Activated T-helper 1 cell treated with anti-CD3 and anti-CD28 coated beads, Interleukin-2, amount 50 U/mL, for 16 hours (primary cell): Measurements from ENCODE around the gene PRIM2.
"Not testable (repeated sequence)": the region's sequence is repeated elsewhere in the genome, so short reads cannot be mapped to it uniquely, and the experiment has no call there.

ENCODE experiments used
- DNase-seq, 2 donors: peaks; one replicate each; pipeline ENCODE4 v3.0.0-alpha.2; 2020; ENCODE audit warnings: low read depth in 1 of 2, low spot score in 1 of 2

The PRIM2 gene

DNA sequence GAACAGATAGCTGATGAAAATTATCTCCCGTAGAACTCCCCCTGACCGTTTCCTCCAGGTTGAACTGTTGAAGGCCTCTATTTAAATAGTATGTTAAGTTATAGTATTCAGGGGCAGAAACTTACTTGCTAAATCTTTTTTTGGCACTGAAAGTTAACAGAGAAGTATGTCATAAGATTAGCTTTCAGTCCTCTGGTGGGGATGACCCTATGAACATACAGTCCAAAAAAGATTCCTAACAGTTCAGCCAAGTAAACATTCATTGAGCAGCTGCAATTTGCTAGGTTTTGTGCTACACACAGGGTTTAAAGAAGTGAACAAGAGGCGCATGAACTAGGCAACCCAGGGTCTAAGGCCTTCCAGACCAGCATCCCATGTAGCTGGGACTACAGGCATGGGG lies 264.2 kb downstream of the PRIM2 start:
- DNase-seq, result not testable (repeated sequence)

DNA sequence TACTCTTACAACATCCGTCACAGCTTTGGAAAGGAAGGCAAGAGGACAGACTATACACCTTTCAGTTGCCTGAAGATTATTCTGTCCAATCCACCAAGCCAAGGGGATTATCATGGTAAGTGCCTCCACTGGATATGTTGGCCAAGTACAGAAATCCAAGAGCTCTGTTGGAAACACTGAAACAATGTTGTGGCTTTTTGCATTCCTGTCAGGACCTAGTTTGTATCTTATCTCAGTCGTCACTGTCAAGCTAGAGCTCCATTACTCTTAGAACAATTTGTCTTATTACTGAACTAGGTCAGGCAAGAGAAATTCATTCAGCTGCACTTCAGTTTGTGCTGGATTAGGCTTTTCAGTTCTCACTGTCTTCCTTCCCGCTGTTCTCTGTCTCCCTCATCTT lies 283.7 kb downstream of the PRIM2 start:
- not testable (repeated sequence) for DNase-seq

GRCh38 chr6:57605303-57605702 lies 287.9 kb downstream of the PRIM2 start:
- DNase-seq, result not testable (repeated sequence)

GRCh38 chr6:57606331-57606730 lies 288.9 kb downstream of the PRIM2 start:
- not testable (repeated sequence) for DNase-seq

GRCh38 chr6:57610612-57611011 lies 293.2 kb downstream of the PRIM2 start:
- not testable (repeated sequence) for DNase-seq

DNA sequence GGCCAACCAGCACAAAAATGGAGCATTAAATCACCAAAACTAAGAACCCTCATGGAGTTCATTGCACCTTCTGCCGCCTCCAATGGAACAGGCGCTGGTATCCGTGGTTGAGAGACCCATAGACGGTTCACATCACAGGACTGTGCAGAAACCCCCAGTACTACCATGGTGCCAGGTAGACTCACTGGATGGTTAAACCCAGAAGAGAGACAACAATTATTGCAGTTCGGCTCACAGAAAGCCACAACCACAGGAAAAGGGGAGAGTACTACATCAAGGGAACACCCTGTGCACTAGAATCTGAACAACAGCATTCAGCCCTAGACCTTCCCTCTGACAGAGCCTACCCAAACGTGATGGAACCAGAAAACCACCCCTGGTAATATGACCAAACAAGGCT lies 301.5 kb downstream of the PRIM2 start:
- not testable (repeated sequence) for DNase-seq

GRCh38 chr6:57631773-57632172 lies 314.3 kb downstream of the PRIM2 start:
- not testable (repeated sequence) for DNase-seq

- not testable (repeated sequence) for DNase-seq
These were observed 341.1 kb downstream of the PRIM2 start for GRCh38 chr6:57658526-57658925.

DNA sequence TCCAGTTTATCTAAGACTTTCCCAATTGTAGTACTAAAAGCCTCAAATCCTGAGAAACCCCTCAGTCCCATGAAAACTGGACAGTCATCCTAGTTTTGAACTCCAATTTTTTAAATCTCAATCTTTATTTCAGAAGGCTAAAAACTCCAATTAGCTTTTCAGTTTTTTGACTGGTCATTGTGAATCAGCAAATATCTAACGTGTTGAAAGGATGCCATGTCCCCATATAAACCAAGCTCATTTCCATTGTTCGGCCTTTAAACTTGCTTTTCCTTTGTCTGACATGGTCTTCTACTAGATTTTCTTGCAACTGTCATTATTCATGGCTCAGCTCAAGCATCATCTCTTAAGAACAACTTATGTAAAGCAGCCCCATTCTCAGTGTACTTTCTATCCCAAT lies 342.4 kb downstream of the PRIM2 start:
- not testable (repeated sequence) for DNase-seq

DNA sequence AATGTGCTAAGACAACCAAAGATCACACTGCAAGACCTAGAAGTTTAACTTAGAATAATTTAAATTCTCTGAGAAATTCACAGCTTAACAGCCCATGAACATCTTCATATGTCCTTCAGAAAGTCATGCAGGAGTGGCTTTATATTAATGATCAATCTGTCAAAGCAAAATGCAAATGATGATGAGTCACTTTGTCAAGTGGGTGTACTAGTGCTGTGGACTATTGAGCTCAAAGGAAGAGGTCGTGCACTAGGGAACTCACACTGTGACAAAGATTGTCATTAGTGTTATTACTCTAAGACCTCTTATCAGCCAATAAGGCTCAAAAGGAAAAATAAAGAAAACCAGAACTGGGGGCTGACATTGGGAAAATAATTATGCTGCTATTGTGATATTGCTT lies 343.5 kb downstream of the PRIM2 start:
- not testable (repeated sequence) for DNase-seq

GRCh38 chr6:57668108-57668507 lies 350.7 kb downstream of the PRIM2 start:
- DNase-seq, result not testable (repeated sequence)

DNA sequence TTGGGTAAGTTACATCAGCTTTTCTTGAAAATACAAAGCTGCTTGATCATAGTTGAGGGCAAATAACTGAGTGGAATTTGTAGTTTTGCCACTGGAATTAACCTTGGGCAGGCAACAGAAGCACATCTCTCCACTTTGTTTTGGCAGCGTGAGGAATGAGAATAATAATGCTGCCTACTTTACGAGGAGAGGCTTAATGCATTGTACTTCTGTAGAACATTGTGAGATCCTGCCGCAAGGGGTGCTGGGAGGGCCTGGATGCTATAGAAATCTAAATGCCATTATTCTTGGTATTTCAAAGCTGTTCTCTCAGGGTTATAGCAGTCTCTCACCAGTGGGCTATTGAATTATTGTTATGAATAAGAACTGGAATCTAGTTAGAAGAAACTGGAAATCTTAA lies 353.8 kb downstream of the PRIM2 start:
- DNase-seq, result not testable (repeated sequence)

DNA sequence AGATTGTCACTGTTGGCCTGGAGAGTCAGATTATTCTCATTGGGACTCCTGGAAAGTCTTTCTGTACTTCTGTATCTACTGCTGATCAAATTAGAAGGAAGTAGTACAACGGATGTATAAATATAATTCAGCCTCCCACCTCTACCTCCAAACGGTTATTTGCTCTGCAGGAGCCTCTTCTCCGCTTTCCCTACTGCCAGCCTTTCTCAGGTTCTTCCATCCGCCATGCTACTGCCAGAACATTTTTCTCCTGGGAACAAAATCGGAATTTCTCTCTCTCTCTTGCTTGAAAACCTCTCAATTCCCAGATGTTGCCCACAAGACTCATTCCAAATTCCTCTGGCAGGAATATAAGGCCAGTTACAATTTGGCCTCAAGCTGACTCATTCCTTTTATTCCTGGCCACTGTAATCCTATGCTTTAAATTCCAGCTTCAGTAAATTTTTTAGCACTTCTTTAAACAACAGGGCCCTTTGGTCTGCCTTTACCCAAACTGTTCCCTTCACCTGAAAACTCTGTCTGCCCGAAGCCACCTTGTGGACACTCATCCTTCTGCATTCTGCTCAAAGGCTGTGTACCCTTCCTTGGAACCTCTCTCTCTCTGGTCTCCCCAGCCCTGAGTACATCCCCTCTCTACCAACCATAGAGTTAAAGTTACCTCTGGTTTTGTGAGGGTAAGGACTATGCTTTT lies 354.7 kb downstream of the PRIM2 start:
- not testable (repeated sequence) for DNase-seq

GRCh38 chr6:57673281-57673680 lies 355.9 kb downstream of the PRIM2 start:
- not testable (repeated sequence) for DNase-seq

DNA sequence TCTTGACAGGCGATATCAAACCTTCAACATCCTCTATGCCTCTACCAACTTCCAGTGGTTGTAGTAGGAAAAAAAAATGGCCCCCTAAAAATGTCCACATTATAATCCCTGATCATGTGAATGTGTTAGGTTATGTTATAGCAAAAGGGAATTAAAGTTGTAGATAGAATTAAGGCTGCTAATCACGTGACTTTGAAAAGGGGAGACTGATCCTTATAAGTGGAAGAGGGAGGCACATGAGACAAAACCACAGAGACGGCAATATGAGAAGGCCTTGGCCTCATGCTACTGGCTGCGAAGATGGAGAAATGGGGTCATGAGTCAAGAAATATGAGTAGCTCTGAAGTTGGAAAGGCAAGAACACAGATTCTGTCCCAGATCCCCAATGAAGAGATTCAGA lies 358.0 kb downstream of the PRIM2 start:
- DNase-seq, result not testable (repeated sequence)

DNA sequence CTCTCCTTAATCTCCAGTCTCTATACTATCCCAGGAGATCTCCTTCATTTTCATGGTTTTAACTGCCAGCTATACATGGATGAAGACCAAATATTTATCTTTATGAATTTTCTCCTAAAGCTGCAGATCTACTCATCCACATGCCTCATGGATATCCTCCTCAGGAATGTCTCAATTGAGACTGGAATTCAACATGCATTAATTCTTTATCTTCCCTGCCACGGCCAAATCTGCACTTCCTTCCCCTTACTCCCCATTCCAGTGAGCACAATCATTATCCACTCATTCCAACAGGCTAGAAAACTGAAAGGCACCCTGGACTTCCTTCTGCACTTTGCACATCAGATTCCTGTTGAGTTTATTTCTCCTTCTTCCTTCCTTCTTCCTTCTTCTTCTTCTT lies 379.0 kb downstream of the PRIM2 start:
- not testable (repeated sequence) for DNase-seq
